8988T (cell line): Measurements from ENCODE around the gene CNNM2.

Experiments used
- DNase-seq: peaks from one replicate; pipeline ENCODE4 v3.0.0; 2011

The CNNM2 gene

DNA sequence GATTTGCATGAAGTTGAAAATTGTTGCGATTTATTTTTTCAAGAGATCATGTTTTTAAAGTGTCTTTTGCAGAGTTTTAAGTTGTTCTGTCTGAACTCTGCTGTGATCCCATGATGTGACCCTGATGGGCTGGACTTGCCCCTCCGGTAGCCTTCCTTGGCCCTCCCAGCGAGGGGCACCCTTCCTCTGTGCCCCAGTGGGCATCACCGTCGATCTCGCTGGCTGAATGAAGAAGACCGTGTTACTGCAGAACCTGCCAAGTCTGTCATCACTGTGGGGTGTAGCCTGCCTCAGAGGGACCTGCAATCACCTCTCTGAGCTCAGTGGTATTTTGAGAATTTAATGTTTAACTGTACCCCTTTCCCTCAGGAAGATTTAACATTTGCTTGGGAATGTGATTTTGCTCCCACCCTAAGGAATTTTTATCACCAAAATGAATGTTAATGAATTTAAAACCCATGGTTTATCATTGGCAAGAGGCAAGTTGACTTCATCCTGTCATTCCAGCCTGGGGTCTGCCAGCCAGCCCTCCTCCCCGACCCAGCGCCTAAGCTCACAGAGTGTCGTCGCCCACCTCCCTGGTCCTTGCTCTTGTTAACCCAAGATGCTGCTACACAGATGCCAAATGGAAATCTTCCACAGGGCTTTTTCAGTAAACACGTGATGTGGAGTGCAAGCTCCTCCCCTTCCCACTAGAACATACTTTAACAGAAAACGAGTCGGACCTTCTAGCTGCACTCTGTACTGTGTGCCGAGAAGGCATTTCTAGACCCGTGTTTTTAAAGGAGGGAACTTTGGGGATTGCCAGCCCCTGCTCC, 159.6 kb downstream of the CNNM2 start:
- no peak for DNase-seq

DNA sequence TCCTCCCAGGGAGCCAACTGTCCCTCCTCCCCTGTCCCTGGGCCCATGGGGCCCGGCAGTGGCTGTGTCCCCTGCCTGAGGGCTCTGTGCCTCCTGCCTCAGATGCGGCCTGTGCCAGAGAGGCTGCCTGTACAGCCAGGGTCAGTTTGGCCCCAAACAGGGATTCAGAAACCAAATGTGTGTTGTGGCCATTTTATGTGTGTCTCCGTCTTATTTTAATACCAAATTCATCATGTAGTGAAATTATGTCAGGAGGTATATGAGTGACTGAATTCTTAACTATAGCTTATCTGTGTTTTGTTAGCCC, 160.2 kb downstream of the CNNM2 start:
- no peak for DNase-seq

DNA sequence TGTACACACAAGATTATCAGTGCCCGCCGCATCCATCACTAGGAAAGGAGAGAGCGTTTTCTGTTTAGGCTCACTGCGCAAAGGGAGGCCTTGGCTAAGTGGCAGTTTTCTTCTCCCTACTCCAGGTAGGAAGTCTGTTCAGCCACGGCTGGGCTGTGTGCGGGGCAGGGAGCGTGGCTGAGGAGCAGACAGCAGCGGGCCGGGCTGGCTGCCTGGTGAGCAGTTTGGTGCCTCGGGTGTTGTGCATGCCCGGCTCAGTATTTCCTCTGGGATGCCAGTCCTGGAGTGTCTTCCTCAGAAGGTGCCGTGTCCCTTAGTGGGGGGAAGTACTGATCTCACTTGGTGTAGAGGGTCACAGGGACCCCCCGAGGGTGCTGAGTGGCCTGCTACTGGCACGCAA, 160.6 kb downstream of the CNNM2 start:
- DNase-seq: no peak

DNA sequence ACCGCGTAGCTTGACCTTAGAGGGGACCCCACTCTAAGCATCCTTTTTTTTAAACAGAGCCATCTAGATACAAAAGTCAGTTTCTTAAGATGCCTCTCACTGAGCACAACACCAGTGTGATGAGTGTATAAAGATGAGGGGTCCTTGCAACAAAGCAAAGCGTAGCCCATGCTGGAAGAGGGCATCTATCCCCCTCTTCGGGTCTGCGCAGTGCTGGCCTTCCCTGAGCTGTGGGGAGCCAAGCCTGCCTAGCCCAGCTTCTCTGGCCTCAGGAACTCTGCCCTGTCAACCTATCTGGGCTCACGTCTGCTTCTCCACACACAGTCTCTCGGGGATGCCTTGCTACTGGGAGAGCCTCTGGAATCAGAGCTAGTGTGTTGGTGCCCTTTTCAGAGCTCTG, 161.0 kb downstream of the CNNM2 start:
- DNase-seq: no peak

DNA sequence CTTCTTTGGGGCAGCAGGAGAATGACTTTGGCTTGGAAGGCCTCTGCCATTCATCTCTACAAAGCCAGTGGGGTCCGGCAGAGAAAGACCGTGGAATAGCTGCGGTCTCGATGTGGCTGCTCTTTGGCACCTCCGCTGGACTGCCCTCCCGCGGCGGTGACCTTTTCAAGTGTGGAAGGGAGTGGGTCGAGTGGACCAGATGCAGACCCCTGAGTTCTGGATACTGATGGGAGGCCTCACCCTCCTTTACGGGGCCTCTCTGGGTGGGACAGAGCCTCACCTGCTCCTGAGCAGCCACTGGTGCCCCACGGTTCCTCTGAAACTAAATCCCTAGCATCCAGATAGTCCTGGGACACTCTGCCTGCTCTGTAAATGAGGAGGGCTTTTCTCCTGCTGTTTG, 161.9 kb downstream of the CNNM2 start:
- no peak for DNase-seq

DNA sequence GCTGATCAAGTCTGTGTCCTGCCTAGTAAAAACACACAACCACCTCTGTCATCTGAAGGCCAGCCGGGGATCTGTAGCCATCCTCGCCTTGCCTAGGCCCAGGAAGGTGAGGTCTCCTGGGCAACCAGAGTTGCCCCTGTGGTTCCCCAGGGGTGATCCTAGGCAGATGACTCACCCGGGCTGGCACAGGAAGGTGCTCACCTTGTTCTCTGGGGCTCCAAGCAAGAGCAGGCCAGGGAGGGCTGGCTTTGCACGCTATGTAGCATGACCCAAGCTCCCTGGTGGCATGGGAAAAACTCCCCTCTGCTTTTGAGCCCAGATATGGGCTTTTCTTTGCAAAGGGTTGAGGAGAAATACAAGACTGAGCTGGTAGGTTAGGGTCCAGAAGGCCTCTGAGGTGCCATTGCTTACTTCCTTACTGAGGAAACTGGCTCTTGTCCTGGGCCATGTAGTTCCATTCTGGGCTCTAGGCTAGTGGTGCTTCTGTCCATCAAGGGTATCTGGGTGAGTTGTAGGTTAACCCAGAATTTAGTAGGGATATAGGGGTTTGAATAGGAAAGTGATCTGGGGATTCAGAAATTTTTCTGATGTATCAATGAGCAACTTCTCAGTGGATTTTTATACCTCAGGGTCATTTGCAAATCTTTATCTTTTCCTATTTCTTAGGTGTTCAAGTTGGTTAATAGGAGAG, 162.9 kb downstream of the CNNM2 start:
- no peak for DNase-seq

DNA sequence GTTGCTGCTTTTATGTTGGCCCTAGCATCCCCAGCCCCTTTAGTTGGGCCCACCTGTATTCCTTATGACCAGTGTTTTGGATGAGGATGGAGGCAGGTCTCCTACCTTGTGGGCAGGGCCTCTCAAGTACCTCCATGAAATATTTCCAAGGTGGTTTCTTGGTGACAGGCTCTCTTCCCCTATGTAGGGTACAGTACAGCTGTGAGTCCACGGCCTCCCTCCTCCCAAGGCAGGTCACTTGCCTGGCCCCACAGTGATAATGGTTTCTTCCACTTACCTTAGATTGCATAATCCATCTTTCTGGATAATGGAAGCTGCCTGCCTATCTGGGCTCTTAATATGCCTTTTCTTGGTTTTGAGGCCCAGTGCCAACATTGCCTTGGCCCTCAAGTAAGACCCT, 164.6 kb downstream of the CNNM2 start:
- DNase-seq: no peak

DNA sequence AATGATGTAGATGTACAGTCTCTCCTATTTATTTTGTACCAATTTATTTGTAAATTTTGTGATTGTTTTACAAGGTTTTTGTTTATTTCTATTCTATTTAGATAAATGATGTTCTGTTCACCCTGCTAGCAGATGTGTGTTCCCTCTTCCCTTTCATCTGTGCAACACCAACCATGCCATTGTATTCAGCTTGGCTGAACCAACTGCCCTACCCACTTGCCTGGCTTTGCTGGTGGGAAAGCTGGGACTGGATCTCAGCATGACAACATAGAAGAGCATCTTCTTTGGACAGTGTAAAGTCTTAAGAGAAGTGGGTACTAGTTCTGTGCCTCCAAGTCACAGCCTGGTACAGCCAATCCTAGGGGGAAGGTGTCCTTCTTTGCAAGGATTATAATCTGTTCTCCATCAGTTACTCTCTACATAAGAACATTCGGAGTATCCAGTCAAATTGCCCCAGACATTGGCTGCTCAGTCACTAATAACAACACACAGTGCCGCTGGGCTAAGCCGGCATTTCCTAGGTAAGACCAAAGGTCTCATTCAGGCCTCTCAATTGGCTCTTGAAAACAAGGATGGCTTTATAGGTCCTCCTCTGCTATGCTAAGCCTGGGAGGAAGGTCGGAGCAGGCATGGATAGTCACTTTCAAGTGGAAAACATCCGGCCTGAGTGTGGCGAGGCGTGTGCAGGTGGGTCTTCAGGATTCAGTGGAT, 165.3 kb downstream of the CNNM2 start:
- DNase-seq: no peak

DNA sequence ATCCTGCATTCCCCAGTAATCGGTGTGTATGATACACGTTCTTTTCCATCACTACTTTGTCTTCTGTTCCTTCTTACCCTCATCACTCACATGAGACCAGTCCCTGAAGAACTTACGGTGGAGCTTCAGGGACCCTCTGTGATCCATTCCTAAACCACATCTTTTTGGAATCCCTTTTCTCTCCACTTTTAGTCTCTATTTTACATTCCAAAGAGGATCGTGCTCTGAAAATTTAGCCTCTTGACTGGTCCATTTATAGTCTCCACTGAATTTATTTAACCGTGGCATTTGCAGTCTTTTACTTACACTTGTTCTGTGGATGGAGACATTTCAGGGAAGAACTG, 165.9 kb downstream of the CNNM2 start:
- no peak for DNase-seq

DNA sequence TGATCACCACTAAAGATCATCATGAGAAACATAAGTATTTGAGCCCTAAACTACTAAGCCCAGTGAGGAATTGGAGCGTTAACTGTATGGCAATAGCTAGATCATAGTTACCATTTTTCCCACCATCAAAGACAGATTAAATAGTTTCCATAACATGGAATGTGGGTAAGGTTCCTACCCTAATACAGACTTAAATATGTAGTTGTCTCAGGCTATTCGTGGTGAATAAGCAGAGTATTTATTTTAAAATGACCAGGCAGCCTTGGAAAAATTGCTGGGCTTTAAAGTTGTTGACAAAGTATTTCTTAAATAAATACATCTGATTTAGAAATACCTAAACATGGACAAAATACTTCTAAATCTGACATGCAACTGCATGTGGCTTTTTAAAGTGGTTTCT, 168.2 kb downstream of the CNNM2 start:
- no peak for DNase-seq

DNA sequence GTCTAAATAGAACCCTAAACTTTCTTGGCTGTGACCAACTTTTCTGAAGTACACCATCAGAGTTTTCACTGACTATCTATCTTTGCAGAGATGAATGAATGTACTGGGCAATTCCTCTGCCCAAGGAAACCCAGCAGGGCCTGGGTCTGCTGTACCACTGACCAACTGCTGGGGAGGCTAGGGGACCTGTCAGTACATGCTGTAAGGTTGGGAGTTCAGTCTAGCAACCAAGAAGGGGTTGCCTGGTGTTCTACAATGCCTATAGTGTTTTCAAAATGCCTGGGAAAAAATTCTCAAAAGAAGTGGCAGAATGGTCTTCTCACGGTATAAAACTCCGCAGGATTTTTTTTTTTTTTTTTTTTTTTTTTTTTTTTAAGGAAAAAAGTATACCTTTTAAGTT, 168.7 kb downstream of the CNNM2 start:
- no peak for DNase-seq

DNA sequence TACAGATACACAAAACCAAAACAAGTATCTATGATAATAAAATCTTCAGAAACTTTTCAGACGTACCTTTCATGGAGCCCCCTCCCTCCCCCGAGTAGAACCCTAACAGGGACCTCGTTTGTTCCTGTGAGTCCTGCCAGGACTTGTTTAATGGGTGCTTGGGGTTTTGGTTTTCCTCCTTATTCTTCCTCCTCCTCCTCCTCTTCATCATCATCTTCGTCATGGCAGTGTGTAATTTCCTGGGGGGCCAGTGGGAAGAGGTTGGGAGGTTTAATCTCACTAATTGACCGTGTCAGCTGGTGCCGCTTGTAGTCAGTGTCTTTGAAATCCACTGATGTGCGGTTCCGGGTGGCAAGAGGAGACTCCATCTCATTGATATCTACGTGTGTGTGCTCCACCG, 171.4 kb downstream of the CNNM2 start:
- no peak for DNase-seq

DNA sequence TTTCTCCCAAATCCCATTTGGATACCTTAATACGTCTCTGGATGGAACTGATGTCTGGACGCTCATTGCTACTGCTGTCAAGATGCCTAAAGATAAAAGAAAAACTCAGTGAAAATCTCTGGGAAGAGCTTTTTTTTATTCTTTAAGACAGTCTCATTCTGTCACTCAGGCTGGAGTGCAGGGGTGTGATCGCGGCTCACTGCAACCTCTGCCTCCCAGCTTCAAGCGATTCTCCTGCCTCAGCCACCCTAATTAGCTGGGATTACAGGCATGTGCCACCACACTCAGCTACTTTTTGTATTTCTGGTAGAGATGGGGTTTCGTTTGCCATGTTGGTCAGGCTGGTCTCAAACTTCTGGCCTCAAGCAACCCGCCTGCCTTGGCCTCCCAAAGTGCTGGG, 172.8 kb downstream of the CNNM2 start:
- no peak for DNase-seq

DNA sequence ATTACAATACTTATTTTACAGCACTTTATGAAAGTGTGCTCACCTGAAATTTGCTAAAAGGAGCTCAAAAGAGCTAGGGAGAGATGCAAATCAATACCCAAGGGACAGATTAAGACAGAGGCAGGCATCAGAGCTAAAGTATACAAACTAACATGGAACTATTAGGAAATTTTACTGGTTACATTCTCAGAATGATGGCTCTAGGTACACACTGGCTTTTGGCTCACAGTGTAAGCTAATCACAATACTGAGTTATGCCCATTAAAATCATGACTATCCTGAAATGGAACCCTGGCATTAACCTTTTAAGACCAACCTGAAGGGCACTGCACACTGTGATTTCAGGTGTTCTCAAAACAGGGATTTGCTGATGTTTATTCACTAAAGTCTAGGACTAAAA, 176.9 kb downstream of the CNNM2 start:
- DNase-seq: no peak

DNA sequence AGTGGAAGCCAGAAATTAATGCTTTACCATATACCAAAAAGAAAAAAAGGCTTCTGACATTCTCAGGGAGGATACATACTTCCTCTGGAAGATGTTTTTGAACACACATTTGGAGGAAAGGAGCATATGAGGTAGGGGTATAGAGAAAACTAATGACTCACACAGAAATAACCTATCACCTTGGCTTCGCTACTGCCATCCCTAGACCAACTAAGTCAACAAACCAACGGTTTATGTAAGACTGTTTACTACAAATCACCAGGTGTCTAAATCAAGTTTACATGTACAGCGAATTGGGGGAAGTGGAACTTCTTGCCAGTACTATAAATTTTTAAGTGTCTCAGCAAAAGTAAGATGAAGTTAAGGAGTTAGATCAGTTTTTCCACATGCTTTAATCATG, 178.0 kb downstream of the CNNM2 start:
- DNase-seq: no peak

DNA sequence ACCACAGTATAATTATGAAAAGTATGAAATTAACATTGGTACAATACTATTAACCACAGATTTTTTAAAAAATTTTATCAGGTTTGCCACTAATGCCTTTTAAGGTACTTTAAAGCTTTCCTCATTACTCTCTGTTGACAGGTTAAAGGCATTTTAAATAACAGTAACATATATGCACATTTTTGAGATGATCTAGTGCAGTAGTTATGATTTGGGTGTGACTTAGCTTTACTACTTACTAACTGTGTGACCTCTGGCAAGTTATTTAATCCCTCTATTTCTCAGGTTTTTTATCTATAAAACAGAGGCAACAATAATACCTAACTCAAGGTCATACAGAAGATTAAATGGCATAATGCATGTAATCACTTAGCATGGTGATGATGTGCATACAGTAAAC, 180.1 kb downstream of the CNNM2 start:
- no peak for DNase-seq

DNA sequence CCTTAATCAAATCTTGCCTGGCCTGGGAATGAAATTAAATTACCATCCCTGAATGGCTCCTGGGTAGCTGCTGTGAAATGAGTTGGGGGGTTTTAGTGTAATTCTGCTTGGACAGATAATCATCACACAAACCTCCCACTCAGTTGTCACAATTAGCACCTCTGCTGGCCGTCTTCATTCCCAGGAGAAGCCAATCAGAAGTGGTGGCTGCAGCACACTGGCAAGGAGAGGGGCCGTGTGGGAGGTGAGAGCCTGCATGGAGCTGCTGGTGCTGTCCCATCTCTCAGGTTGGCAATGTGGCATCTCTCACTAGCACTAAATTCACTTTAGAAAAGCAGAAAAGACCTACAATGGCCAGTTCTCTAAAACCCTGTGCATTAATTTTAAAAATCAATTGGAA, 182.5 kb downstream of the CNNM2 start:
- DNase-seq: no peak

DNA sequence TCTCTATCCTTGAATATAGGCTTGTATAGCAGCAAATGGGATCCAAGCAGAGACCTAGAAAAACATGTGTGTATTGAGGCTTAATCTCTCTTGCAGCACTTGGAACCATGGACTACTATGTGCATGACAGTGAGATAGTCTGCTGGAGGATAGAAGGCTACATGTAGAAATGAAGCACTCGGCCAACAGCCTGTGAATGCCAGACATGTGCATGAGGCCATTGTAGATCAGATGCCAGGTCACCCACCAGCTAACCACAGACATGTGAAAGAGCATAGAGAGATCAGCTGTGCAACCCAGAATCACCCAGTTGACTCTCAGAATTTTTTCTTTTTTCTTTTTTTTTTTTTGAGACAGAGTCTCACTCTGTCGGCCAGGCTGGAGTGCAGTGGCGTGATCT, 184.1 kb downstream of the CNNM2 start:
- DNase-seq: no peak

DNA sequence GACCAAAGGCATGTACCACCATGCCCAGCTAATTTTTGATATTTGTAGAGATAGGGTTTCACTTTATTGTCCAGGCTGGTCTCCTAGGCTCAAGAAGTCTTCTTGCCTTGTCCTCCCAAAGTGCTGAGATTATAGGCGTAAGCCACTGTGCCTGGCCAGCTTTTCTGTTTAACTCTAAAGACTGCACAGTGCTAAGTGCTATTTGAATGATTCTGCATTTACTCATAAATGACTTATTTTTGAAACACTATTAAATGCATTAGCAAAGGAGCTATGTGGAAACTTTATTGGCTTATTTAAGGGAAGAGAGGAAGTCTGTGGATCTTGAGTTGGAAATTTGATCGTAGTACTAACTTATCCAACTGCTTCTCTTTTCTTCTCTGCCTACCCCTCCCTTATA, 185.9 kb downstream of the CNNM2 start:
- no peak for DNase-seq

DNA sequence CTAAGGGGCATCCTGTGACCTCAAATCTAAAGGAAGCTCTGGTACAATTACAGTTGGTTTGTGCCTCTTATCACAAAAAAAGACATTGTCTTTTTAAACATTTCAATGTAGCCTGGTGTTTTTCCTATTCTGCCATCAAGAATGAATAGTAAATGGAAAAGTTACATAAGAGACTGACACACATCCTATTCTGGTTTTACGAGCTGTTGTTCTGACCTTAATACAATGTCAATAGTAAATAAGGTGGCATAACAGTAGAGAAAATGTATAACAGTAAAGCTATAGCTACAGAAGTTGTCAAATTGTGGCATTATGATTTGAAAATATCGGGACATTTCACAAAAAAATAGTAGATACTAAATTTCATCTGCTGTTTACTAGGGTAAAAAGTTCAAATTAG, 186.6 kb downstream of the CNNM2 start:
- no peak for DNase-seq

DNA sequence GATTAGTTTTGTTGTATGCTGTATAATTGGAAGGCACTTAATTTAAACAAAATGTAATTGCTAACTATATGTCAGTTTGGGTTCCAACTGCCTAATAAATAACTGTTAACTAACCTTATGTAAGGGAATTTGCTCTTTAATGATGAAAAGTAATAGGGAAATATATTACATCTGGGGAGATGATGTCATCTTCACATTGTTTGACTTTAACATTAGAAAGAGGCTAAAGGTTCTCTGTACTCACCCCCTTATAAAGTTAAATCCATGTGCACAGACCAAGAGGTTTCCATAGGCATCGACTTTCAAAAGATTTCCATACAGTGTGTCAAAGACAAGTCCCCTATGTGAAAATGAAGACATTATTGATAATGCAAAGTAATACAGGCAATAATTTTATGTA, 187.4 kb downstream of the CNNM2 start:
- DNase-seq: no peak

DNA sequence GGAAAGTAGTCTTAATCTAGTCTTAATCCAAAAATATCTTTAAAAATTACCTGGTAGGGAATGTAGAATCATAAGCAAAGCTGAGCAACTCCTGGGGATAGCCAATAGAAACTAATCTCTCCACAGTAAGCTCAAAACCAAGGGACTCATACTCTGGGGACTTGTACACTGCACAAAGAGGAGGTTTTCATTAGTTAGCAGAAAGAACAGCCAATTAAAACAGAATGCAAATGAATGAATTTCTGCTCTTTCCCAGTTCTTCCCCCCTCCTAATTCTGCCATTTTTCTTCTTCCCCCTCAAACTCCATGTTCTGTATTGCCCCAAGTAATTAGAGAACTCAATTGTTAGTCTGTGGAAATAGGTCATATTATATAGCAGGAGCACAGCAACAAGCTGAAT, 188.4 kb downstream of the CNNM2 start:
- no peak for DNase-seq

DNA sequence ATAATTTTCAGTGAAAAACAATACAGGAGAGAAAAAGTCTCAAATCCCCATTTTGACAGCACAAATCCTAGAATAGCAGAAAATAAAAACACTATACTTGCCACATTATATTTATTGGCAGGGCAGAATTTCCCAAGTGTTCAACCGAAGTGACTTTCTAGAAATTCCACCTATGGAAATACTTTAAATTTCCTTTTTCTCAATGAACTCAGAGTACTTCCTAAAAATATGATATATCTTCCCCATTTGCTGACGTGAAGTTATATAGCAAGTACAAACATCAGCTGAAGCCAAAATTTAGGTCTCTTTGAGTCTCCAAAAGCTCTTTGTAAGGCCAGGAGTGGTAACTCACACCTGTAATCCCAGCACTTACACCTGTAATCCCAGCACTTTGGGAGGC, 191.7 kb downstream of the CNNM2 start:
- no peak for DNase-seq

DNA sequence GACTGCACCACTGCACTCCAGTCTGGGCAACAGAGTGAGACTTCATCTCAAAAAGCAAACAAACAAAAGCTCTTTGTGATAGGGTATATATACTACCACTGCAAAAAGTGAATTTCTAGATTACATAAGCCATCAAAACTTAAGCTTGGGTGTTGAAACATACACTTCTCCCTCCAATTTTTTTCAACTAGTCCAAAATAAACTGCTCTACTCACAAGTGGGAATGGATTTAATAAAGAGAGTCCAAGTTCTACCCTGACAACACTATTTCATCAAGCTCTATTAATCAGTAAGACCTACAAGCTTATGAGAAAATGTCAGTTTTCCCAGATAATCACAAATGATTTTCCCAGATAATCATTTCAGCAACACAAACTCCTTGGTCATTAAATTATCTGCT, 192.3 kb downstream of the CNNM2 start:
- DNase-seq: no peak
